Myocyte (in vitro differentiated cells): ENCODE measurements around the gene CKAP5. TPM values are rescaled to one million over a fixed set of nuclear protein-coding genes. Genes with fewer than 3 reads are reported as not detected.
"Not testable (repeated sequence)": the region's sequence is repeated elsewhere in the genome, so short reads cannot be mapped to it uniquely, and the experiment has no call there.

Source experiments
- DNase-seq: peaks from one replicate; pipeline ENCODE4 v3.0.0-alpha.2; 2012; ENCODE audit warnings: low read depth
- total RNA-seq: library from RNA; depleted of rRNA; stranded (reverse); fragments of >200 nt; gene quantifications from 2 replicates; pipeline ENCODE4 v1.2.3, GENCODE V29; 2014

CKAP5 gene
- total RNA-seq, 1 donor from 2014 or later = 68.0 TPM

DNA sequence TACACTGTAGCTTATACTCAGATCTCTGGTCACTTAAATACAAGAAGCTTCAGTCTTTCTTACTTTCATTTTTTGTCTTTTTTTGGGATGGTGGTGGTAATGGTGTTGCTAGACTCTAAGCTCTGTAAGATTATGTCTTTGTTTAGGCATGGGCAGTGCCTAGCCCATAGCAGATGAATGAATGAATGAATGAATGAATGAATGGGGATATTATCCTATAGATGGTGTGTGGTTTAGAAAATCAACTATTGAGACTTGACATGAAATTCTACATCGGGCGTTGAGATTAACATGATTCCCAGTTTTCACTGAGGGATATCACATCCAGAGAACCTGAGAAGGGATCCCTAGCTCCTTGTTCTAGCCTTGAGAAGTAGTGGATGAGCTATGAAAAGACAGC, 9.8 kb upstream of the CKAP5 start:
- no peak for DNase-seq

DNA sequence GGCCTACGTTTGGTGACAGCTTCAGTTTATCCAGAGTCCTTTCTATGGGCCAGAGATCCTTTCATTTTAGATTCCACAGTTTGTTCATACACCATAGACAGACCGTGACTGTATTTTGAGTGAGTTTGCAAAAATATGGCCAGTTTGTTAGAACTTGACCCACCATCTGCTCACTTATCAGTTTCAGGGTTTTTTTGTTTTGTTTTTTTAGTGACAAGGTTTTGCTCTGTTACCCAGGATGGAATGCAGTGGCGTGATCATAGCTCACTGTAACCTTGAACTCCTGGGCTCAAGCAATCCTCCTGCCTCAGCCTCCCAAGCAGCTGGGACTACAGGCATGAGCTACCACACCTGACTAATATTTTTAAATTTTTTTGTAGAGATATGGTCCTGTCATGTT, 9.1 kb upstream of the CKAP5 start:
- no peak for DNase-seq

DNA sequence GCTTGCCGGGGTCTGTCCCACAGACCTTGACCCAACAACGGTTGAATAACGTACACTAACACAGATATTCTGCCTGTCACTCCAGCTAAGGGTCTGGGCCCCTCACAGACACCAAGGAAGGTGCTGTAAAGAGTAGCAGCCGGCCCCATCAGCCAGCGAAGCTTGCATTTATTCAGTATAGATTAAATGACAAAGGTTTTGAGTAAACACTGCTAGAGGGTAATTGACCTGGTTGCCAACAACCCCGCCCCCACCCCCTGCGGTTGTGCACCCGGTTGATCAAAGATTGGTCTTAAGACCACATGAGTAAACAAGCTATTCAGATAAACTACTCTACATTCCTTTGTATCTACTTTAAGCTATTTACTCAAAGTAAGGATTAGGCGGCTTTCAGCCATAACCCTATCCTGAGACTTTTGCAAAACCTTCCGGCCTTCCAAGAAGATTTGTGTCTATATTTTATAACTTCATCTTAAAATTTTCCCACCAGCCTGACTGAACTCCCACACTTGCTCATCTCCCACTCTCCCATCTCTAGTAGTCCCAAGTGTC, 4.8 kb upstream of the CKAP5 start:
- no peak for DNase-seq

DNA sequence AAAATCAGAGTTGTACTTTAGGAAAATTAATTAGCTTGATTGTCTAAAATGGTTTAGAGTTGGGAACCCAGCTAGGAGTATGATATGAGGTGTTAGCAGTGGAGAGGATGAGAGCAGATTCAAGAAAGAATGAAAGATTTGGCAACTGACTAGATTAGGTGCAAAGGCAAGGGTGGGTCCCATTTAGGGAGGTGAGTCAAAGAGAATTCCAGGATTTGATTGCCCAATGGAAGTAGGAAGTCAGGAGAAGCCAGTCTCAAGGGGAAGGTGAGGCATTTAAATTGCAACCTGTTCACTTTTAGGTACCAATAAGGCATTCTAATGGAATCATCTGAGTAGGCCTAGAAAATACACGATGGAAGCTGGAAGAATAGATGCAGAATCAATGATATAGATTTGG, 3.6 kb upstream of the CKAP5 start:
- DNase-seq = no peak

DNA sequence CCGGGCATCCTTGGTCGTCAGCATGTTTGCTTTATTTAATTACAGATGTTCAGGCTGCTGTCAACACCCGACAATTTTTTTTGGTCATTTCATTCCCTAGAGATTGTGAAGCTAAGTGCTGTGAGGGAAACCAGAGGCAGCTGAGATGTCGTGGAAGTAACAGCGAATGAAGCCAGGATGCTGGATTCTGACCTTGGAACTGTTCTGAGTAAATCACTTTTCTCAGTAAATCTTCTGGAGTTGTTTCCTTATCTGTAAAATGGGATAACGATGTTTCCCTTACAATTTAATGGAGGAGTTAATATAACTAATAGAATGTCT, 390 bp upstream of the CKAP5 start:
- no peak for DNase-seq

DNA sequence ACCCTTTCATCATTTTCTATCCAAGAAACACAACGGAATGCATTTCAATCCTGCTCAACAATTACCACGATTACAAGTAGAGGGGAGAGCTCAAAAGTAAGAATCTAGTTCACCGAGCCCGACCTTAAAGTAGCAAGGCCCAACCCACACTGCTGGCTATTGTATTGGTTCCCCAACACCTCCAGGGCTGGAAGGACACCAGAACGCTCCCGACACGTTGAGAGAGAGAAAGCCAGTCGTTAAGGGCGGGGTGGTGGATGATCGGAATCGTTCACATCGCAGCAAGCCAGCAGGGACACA, 690 bp downstream of the CKAP5 start:
- no peak for DNase-seq

DNA sequence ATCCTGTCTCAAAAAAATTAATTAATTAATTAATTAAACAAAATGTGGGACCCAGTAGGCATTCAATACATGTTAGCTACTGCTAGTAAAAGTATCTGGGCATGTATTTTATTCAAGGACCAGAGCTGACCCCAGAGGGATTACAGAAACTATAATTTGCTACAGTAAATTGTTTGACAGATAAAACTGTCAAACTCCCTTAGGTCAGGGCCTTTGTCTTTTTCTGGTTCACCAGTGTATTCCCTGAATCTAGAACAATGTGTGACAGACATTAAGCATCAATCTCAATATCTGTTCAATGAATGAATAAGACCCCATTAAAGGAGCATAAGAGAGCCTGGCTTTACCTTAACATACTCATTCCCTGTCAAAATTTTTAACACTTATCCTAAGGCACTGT, 6.0 kb downstream of the CKAP5 start:
- DNase-seq = no peak

DNA sequence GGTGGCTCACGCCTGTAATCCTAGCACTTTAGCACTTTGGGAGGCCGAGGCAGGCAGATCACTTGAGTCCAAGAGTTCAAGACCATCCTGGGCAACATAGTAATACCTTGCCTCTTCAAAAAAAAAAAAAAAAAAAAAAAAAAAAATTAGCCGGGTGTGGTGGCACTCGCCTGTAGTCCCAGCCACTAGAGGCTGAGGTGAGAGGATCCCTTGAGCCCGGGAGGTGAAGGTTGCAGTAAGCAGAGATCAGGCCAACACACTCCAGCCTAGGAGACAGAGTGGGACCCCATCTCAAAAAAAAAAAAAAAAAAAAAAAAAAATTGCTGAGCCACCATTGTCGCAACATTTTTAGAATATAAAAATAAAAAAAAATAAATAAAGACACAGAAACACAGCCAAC, 7.6 kb downstream of the CKAP5 start:
- DNase-seq = no peak

DNA sequence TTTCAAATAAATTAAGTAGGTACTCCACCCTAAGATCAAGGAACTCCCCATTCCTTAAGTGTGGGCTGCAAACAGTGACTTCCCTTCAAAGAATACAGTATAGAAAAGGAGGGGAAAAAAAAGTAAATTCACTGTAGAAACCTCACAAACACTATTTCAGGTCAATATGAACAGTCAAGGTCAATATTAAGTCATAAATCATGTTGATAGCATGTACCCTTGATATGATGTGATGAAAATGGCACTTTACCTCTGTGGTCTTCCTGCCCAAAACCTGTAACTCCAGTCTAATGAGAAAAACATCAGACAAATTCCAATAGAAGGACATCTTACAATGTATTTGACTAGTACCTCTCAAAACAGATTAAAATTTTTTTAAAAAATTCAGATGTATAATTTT, 8.2 kb downstream of the CKAP5 start:
- no peak for DNase-seq

DNA sequence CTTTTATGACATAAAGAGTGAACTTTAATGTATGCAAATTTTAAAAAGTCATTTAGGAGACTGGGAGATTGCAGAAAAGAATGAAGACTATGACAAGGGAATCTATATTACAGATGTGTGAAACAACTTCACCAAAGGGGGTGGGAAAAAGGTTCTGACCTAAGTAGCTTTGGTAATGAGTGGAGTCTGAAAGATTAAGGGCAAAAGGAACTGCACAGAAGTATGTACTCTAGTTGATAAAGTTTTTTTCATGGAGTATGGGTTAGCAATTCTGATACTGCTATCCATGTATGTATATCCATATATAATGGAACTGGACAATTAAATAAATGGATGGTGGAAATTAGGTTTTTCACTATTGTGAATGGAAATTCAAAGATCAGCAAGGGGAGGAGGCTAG, 9.2 kb downstream of the CKAP5 start:
- no peak for DNase-seq

DNA sequence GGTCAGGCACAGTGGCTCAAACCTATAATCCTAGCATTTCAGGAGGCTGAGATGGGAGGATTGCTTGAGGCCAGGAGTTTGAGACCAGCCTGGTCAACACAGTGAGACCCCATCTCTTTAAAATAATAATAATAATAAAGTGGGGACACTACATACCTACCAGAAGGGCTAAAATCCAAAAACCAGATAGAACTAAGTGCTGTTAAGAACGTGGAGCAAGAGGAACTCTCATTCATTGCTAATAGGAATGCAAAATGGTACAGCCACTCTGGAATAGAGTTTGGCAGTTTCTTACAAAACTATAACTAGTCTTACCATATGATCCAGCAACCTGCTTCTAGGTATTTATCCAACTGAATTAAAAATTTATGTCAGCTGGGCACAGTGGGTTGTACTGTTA, 9.6 kb downstream of the CKAP5 start:
- DNase-seq = no peak

DNA sequence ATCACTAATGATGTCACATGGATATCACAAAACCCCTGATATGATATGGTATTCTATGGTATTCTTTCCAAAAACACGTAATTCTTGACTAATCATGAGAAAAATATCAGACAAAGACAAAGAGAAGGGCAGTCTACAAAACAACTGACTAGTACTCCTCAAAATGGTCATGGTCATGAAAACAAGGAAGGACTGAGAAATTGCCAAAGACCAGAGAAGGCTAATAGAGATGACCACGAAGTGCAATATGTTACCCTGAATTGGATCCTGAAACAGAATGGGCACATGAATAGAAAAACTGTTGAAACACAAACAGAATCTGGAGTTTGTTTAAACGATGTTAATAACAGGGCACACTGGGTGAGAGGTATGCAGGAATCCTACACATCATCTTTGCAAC, 10.2 kb downstream of the CKAP5 start:
- no peak for DNase-seq

DNA sequence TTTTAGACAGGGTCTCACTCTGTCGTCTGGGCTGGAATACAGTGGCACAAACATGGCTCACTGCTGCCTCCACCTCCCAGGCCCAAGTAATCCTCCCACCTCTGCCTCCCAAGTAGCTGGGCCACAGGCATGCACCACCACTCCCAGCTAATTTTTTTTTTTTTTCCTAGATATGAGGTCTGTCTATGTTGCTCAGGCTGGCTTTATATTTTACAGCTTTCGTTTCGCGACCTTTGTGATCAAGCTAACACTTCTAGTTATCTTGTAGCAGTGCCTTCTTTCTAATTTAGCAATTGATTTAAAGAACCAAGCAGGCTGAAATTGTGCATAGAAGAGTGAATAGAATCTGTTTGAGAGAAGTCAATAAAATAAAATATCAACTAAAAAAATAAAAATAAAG, 11.3 kb downstream of the CKAP5 start:
- DNase-seq = no peak

DNA sequence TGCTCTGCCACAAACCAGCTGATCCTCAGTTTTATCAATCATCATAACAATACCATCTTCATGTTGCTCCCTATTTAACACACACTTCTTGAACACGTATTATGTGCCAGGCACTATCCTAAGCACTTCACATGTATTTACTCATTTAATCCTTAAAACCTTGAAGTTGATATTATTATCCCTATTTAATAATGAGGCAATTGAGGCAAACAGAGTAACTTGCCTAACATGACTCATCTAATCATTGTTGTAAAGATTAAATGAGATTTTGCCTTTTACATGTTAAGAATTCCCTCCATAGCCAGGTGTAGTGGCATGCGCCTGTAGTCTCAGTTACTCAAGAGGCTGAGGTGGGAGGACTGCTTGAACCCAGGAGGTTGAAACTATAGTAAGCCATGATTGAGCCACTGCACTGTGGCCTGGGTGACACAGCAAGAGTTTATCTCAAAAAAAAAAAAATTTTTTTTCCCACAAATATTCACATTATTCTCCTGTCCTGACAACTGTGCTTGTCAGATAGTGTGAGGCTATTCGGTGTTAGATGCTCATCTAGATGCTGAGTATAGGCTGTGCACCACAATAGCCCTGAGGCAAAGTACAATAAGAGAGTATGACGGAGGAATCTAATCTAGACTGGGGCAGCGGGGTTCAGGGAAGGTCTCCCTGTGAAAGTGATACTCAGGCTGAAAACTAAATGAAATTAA, 13.4 kb downstream of the CKAP5 start:
- DNase-seq = no peak

DNA sequence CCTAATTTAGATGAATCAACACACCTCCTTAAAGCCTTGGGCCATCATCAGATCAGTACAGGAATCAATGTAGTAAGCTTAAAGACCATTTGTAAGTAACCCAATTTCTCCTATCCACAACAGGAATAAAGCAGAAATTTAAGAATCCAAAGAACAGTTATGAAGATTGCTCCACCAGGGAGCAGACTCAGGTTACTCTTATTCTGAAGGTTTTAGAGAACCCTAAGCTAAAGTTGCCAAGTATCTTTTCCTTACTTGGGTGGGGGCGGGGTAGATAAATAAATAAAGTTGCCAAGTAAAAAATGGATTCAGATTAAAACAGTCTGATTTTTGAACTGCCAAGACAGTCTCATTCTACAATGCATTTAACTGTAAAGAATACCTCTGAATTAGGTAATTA, 18.1 kb downstream of the CKAP5 start:
- DNase-seq = peak; percentile 11

DNA sequence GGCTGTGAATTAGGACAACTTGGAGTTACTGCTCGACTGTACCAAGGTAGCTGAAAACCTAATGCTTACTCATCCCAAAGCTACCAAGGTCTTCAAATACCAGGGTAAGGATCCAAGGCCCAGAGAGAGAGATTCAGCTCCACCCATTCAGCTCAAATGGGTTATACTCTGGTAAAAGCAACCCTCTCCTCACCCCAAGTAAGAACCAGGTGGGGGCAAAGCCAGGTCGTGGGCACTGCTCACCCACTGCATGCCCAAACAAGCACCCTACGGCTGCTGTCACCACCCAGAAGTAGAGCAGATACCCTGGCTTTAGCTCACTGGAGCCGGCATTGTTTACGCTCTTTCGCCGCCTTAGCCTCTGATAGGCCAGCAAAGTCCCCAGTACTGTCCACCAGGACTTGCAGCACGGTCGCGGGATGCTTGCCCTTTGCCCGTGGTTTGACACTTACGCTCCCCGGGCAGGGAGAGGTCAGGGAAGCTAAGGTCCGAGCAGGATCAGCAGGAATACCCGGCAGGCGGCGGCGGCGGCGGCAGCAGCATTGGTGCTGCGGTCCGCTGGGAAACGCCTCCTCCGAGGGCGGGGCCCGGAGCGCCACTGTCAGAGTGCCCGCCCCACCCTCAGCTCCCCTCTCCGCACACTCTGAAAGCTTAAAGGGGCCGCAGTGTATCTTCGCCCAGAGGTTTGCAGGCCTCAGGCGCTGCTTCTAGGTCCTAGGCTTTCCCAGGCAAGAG, 19.6 kb downstream of the CKAP5 start:
- DNase-seq = peak; percentile 85

DNA sequence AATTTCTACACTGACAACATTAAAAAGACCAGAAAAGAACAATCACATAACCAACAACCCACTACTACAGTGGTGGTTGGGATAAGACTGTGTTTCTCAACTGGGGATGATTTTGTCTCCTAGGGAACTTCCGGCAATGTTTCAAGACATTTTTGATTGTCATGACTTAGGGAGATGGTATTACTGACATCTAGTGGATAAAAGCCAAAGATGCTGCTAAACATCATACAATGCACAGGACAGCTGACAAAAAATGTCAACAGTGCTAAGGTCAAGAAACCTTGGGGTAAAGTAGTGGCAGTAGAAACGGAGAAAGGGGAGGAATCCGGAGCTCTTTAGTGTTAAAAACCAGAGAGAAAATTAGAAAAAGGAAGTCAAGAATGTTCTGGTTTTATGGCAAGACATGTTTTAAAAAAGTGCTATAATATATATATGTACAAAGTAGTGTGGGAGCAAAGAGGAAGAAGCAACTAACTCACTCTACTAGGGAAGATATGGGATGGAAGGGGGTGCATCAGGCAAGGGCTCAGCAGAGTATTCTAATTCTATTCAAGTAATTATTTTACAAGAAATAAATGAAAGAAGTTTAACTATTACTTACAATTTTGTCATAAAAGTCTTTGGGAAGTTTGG, 37.2 kb downstream of the CKAP5 start:
- DNase-seq = peak; percentile 63

DNA sequence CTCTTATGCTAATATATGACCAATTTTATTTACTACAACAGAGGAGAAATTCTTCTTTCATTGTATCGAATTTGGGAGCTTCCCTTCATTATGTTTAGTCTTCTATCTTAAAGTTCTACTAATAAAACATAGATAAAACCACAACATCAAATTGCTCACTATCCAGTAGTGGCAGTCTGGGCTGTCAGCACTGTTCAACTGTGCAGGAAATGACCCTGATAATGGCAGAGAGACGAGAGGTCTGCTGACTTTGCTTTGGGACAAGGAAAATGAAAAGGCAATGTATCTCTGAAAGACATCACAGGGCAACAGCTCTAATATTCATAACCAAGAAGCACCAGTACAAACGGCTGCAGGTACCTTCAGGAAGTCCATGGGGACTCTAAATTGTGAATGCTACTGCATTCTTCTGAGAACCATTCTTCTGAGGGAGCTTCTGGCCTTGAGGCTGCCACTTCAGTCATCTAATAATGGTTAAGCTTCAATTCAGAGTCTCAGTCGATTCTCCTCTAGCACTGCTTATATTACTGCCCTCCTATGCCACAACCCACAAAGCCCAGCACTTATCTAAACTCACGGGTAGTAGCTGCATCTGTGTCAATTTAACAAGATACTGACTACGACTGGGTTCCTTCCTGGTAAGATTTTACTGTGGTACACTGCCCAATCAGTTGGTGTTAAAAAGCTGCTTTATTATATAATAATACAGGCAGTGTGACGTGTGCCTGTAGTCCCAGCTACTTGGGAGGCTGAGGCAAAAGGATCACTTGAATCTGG, 44.2 kb downstream of the CKAP5 start:
- DNase-seq = no peak

DNA sequence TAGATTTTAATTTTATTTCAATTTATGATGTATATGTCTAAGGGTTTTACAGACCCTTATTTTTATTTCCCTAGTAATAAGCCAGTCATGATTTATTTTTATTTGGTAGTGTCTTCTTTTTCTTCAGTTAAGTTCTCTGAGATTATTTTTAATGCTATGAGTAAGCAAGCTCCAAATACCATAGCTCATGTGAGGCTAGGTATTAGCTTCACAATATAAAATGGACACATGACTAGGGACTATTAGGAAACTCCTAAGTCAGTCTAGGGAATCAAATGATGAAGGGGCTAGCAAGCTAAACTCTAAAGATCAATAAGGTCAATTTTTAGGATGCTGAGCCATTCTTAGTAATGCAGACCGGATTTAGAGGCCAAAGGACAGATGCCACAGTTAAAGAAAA, 45.9 kb downstream of the CKAP5 start:
- peak; percentile 77 for DNase-seq

DNA sequence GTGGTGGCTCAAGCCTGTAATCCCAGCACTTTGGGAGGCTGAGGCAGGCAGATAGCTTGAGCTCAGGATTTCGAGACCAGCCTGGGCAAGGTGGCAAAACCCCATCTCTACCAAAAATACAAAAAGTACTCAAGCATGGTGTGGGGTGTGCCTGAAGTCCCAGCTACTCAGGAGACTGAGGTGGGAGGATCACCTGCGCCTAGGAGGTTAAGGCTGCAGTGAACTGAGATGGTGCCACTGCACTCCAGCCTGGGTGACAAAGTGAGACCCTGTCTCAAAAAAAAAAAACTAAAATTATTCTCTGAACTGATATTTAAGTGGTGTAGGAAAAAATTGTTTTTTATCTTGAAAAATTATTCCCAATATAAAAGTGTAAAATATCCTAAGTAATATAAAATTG, 46.4 kb downstream of the CKAP5 start:
- not testable (repeated sequence) for DNase-seq

DNA sequence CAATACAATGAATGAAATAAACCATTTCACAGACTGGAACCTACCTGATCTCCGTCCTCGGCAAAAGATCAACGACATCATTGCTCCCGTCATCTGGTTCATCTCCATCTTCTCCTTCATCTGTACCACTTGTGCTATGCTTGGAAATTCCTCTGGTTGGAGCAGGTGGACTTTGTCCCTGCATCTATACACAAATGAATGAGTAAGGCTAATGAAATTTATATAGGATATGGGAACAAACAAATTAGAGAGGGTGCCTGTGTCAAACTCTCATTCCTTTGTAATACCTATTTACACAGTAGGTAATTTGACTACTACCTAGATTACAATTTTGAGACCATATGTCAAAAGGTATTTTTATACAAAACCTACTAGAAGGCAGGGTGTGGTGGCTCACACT, 67.7 kb downstream of the CKAP5 start:
- no peak for DNase-seq

DNA sequence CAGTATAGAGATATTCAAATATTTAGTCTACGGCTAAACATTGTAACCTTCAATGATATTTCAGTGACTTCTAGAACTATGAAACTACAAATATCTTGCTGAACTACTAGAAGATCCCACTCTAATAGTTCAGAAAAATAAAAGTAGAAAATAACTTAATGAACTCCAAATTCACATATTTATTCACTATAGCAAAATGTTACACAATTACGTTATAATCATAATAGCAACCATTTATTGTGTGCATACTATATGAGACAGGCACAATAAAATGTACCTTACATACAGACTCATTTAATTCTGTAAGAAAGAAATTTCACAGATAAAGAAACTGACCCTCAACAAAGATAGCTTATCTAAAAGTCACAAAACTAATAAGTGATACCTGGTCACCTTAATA, 69.2 kb downstream of the CKAP5 start:
- DNase-seq = no peak
